GM21423 (cell line): ENCODE data around the gene GTPBP6.
"Not testable (repeated sequence)": the region's sequence is repeated elsewhere in the genome, so short reads cannot be mapped to it uniquely, and the experiment has no call there.

Experiments used
- ATAC-seq: cut with Tn5 transposase; IDR thresholded peaks from one replicate; pipeline ENCODE4 v1.9.1; 2021; ENCODE audit warnings: mild to moderate bottlenecking, moderate library complexity; ENCODE audit not compliant: unreplicated experiment

Gene GTPBP6

GRCh38 chrX:352181-352580, 33.6 kb upstream of the GTPBP6 start:
- ATAC-seq = no peak

- ATAC-seq = no peak
Measured at GRCh38 chrX:351736-352135, 33.1 kb upstream of the GTPBP6 start.

DNA sequence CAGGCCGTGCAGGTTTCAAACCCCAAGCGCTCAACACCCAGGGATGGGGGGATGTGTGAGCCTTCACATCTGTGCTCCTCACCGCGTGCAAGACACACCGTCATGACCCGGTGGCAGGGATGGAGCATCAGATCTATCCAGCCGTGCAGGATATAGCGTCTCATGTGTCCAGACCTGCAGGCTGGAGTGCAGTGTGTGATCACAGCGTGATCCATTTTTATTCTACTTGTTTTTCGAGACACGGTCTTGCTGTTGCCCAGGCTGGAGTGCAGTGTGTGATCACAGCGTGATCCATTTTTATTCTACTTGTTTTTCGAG, 32.7 kb upstream of the GTPBP6 start:
- ATAC-seq = not testable (repeated sequence)

DNA sequence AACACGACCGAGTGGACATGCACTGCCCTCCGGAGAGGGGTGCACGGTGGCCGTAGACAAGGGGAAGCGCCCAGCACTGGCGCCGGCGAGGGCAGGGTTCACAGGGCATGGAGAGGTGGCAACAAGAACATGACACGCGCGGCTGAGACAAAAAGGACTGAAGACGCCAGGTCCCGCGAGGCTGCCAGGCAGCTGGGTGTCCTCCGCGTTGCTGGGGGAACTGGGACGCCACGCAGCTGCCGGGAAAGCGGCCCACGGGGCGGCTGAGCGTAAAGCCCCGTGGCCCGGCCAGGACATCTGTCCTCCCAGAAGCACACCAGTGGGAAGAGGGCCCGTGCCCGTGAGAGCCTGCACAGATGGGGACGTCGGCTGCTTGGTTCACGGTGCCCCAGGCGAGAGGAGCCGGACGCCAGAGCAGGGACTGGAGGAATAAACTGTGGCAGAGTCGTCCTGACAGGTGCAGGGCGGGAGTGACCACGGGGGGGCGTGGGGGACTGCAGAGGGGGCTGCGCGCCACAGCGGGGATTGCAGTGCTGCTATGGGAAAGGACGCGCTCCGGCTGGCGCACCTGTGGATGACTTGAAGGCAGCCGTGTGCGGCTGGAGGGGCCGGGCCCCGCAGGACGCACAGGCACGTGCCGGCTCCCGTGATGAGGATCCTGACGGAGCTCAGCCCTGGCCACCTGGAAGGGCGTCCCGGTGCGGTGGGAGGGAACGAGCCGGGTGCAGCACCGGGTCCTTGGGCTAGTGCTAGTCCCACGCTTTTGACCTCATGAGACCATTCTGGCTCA, 32.1 kb upstream of the GTPBP6 start:
- no peak for ATAC-seq

- ATAC-seq = no peak
Measured at GRCh38 chrX:350148-350533, 31.5 kb upstream of the GTPBP6 start.

DNA sequence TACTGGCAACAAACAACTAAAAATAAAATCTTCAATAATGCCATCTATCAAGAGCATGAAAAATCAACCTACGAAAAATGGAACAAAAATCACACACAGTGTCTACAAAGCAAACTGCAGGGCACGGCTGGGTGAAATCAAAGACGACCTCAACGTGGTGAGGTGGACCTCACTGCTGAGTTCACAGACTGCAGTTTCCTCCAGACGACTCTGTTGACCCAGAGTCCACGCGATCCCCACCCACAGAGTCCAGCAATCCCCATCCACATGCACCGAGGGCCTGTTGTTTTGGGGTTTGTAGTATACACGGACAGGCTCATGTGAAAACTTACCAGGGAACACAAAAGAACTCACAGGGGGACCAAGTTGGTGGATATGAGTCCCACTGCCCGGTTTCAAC, 31.1 kb upstream of the GTPBP6 start:
- ATAC-seq = no peak

DNA sequence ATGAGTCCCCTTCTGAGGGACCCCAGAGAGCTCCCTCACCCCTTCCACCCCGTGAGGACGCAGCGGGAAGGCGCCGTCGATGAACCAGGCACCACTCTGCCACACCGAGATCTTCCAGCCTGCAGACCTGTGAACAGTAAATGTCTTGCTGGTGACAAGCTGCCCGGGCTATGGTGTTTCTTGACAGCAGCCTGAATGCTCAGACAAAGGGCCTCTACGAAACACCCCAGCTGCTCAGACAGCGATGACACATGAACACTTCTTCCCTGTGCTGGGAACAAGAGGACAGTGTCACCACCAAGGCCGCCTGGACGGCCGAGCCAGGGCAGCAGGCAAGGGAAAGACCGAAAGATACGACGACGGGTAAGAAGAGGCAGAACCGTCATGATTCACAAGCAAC, 30.6 kb upstream of the GTPBP6 start:
- no peak for ATAC-seq

DNA sequence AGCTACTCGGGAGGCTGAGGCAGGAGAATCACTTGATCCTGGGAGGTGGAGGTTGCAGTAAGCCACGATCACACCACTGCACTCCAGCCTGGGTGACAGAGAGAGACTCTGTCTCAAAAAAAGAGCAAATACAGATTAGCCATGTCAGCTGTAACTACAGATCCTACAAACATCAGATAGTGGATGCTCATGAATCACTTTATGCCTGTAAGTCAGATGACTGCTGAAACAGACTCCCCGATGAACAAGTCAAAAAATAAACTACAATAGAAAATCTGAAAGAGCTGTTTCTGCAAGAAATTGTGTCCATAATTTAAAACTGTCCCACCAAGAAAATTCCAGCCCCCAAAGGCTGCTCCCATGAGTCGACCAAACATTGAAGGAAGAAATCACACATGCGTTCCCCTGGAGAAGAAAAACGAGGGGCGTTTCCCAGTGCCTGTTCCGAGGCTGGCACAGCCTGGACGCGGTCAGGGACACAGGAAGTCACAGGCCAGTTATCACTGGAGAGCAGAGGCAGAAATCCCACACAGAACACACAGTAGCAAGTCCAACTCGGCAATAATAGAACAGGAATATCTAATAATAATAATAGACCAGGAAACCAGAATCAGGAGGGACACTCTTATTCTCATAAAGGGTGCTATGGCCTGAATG, 30.0 kb upstream of the GTPBP6 start:
- no peak for ATAC-seq

DNA sequence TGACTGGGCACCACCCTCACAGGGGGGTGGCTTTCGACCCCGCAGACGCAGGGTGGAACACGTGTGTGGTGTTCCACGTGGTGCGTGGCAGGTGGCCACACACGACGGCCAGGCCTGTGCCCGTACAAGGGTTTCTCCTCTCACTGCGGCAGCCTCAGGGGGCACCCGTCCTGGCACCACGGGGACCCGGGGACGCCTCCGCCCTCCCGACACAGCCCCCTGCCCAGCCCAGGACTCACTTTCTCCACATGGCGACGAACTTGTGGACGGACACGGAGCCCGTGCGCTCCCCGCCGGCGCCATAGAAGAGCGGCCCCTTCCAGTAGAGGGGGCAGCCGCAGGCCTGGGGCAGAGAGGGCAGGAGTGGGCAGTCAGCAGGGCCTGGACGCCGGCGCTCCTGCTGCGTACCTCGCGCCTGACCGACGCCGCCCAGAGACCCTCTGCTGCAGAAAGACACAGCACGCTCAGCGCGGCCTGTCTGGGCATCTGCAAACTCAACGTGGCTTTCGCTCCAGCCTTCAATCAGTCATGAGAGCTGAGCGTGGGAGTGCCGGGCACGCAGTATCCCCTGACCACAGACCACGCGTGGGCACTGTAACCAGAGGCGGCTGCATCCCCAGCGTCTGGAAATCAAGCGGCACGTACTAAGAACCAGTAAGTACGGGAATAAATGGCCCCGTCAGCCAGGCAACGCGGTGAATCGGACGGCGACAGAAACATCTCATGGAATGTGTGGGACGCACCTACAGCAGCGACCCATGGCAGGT, 28.9 kb upstream of the GTPBP6 start:
- no peak for ATAC-seq

DNA sequence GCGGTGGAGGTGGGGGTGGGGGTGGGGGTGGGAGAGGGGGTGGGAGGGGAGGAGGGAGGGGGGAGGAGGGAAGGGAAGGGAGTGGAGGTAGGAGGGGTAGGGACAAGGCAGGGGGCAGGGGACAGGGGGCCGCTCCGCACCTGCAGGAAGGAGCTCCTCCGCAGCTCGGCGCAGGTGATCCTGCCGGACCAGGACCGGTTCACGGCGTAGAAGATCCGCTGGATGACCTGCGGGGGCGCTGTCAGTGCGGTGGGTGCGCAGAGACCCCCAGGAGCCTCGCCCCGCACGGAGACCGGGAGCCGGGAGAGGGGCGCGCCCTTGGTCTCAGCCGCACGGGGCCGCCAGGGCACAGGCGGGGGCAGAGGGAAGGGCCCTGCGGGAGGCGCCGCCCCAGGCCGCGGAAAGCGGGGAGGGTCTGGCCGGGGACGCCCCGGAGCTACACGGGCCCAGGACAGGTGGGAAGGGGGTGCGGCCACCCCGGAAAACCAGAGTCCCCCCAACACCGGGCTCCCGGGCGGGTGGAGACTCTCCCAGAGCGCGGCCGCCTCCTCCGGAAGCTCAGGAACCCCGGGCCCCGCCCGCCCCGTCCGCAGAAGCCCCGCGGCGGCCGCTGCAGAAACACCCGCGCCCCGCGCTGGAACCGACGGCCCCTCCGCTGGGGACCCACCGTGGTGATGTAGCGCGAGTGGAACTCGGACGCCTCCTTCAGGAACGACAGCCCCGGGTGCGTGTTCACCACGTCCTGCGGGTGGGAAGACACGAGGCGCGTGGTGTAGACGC, 27.6 kb upstream of the GTPBP6 start:
- ATAC-seq = no peak

DNA sequence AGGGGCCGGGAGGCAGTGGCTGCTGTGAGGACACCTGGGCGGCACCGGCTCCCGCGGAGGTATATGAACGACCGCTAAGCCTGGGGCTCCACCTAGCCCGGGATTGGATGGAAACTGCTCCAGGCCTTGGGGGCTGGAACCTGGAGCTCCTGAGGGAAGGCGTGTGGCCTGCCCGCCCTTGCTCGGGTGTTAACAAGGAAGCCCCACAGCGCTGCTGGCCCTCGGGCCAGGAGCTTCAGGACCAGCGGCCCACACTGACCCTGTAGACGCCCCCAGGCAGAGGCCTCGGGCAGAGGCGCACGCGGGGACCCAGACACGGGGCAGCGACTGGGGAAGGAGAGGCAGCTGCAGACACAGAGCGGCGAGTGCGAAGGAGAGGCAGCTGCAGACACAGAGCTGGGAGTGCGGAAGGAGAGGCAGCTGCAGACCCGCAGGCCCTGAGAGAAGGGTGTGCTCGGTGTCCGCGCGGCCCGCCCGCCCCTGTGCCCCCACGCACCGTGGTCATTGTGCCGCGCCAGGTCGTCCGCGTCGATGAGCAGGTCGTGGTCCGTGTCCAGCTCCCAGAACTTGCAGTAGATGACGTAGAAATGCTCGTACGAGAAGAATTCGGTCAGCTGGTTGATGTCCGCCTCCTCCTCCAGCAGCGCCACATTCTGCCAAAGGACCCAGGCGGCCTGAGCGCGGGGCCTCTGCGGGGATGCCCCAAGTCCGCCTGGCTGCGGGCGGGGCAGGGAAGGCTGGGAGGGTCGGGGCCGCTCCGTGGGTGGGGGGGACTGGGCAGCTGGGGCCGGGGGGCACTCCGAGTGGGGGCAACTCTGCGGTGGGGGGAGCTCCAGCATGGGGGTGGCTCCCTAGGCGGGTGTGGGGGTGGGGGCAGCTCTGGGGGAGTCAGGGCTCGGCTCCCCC, 26.7 kb upstream of the GTPBP6 start:
- ATAC-seq = no peak

DNA sequence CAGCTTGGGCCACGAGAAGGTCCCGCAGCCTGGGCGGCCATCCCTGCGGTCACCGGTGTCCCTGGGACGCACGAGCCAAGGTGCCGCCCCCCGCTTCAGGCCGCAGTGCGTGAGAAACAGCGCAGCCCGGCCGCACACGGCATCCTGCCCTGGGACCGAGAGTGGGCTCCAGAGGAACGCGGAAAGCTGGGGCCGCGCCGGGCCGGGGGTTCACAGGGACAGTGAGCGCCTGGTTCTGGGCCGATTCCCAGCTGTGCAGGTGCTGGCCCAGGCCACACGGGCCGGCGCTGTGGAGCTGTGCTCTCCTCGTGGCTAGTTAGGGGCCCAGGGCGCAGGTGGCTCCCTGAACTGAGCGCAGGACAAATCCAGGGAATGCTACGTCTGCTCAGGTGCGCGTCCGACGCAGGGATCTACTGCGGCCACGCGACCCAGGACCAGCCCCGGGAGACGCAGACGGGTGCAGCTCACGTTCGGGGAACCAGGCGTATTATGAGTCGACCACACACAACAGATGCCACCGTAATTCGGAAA, 25.8 kb upstream of the GTPBP6 start:
- no peak for ATAC-seq

DNA sequence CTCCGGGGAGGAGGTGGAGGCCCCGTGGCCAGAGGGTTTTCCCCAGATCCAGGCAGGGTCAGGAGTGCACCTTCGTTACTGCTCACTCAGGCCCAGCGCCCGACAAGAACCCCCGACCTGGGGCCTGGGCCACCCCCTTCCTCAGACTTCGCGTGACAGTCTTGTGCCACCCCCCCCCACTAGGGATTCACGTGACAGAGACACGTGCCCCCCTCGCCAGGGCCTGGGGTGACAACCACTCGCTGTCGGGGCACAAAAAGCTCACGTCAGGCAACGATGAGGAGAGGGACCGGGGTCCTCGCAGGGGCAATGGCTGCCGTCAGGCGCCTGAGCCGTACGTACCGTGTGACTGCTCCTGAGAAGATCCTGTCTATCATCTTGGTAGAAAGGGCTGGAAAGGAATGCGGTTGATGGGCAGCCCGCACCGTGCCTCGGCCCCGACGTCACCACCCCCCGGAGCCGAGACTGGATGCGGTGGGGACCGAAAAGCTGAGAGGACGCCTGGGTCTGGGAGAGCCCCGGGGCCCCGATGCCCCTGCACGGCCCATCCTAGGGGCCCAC, 23.0 kb upstream of the GTPBP6 start:
- ATAC-seq = no peak

- no peak for ATAC-seq
Measured at GRCh38 chrX:340641-341423, 22.2 kb upstream of the GTPBP6 start.

DNA sequence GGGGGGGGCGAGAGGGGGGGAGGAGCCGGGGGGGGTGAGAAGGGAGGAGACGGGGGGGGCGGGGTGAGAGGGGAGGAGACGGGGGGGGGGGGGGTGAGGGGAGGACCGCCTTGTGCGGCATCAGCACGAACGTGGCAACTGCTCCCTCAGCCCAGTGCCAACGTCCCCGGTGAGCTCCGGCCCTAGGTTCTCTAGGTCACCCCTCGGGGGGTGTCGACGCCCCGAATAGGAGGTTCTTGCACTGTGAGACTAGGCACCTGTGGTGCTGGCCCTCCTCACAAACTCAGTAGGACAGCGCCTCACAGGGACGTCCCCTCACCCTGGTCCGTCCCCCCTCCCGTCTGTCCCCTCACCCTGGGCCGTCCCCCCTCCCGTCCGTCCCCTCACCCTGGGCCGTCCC, 21.5 kb upstream of the GTPBP6 start:
- ATAC-seq = no peak

- ATAC-seq = no peak
Measured at GRCh38 chrX:338836-339400, 20.3 kb upstream of the GTPBP6 start.

- no peak for ATAC-seq
Measured at GRCh38 chrX:338281-338835, 19.8 kb upstream of the GTPBP6 start.

- no peak for ATAC-seq
Measured at GRCh38 chrX:337331-337831, 18.8 kb upstream of the GTPBP6 start.
